NB4 (cell line): ENCODE measurements around the gene DNAH2.

ENCODE experiments used
- MAX ChIP-seq: IDR thresholded peaks from 2 replicates; pipeline ENCODE4 v1.6.1; 2011; ENCODE audit warnings: low read depth, low read length
- POLR2A ChIP-seq: IDR thresholded peaks from 2 replicates; pipeline ENCODE4 v1.6.1; 2011; ENCODE audit warnings: mild to moderate bottlenecking; ENCODE audit not compliant: insufficient read length; ENCODE audit errors: extremely low read depth
- TF ChIP-seq, protein P1 (sequence below): IDR thresholded peaks from one replicate; pipeline ENCODE4 v1.5.1; 2012; ENCODE audit warnings: low read depth, low read length

DNA sequence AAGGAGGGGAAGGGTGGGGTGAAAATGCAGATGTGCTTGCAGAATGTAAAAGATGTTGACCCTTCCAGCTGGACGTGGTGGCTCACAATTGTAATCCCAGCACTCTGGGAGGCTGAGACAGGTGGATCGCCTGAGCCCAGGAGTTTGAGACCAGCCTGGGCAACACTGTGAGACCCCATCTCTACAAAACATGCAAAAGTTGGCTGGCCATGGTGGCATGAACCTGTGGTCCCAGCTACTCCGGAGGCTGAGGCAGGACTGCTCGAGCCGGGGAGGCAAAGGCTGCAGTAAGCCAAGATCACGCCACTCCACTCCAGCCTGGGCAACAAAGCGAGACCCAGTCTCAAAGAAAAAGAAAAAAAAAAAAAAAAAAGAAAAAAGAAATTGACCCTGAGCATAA lies 49.1 kb upstream of the DNAH2 start:
- TF ChIP-seq, protein P1, sequence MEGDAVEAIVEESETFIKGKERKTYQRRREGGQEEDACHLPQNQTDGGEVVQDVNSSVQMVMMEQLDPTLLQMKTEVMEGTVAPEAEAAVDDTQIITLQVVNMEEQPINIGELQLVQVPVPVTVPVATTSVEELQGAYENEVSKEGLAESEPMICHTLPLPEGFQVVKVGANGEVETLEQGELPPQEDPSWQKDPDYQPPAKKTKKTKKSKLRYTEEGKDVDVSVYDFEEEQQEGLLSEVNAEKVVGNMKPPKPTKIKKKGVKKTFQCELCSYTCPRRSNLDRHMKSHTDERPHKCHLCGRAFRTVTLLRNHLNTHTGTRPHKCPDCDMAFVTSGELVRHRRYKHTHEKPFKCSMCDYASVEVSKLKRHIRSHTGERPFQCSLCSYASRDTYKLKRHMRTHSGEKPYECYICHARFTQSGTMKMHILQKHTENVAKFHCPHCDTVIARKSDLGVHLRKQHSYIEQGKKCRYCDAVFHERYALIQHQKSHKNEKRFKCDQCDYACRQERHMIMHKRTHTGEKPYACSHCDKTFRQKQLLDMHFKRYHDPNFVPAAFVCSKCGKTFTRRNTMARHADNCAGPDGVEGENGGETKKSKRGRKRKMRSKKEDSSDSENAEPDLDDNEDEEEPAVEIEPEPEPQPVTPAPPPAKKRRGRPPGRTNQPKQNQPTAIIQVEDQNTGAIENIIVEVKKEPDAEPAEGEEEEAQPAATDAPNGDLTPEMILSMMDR = no peak
- no peak for TF ChIP-seq POLR2A
- TF ChIP-seq MAX = no peak
